HS-27A (cell line): ENCODE data around the gene EFTUD2.

ENCODE experiments used
- DNase-seq: peaks from one replicate; pipeline ENCODE4 v3.0.0-alpha.2; 2012; ENCODE audit warnings: low read depth, missing footprints

Gene EFTUD2

DNA sequence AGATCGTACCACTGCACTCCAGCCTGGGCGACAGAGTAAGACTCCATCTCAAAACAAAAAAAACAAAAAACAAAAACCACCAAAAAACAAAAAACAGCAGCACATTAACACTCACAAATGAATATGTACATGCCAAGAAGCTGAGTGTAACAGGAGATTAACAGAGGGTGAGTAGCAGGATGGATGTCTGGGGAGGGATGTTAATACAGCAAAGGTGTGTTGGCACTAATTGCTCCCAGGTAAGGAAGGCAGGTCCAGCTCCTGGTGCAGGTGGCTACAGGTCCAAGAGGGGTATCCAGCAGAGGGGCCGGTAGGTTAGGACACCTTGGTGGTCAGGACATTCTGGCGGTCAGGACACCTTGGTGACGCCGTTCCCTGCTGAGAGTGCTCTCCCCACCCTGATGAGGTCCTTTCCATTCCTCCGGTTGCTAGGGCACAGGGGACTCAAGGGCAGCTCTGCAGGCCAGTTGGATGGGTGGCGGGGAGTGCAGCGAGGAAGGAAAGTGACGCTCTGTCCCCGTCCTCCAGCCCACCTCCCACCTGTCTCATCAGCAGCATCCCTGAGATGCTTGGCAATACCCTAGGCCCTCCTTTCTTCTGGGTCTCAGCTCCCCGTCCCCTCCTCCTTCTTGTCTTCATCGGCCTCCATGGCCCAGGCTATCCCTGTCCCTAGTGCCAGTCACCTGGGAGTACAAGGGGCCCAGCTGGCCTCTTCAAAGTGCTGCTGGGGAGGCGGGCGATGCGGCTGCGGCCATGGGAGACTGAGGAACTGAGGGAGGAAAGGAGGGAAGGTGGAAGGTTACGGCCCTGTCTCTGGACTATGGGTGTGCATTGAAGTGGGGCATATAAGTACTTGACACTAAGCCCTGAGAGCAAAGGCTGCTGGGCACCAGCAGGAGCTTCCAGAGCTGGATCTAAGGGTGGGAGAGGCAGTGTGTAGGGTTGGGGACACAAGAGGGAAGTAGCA lies 26.8 kb upstream of the EFTUD2 start:
- DNase-seq, result no peak

DNA sequence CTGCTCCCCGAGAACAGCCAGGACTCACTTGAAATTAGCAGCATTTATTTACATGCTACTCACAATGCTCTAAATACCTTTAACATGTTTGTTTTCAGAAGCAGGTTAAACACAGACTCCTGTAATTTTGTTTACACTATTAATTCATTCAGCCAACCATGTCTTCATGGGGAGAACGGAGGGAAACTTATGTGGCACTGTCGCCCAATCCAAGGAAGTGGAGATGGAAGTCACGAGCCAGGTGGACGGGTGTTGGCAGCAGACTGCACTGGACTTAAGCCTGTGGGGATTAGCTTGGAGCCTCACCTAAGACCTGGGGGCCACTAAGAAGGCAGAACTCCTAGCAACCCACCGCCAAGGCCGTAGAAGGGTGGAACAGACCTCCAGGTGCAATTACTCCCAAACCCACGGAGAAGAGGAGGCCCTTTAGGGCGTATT lies 24.9 kb upstream of the EFTUD2 start:
- DNase-seq, result no peak

DNA sequence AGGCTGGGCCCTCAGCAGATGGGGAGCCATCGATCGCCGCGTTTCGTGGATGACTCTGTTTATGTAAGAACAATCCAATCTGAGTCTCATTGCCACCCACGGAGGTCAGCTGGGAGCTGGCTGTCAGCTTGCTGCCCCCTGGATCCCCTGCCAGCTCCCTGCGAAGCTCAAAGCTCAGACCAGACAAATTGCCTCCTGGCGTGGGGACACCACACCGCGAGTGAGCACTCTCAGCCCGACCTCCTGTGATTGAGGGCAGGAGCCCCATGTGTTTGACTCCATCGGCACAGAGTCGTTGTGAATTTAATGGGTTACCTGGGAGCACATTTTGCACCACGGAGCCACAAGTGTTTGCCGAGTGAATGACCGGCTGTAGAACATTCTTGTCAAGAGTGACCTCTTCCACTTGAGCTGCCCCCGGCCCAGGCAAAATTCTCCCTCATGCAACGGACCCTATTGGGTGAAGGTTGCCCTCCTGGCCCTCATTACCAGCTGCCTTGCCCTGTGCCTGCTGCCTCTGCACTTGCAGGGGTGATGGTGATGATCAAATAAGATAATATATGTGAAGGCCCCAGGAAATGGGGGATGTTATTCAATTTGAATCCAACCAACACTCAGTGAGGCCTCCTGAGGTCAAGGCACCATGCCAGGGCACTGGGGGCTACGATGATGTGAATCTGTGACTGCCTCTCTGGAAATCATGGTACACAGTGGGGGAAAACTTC lies 23.7 kb upstream of the EFTUD2 start:
- DNase-seq, result no peak

DNA sequence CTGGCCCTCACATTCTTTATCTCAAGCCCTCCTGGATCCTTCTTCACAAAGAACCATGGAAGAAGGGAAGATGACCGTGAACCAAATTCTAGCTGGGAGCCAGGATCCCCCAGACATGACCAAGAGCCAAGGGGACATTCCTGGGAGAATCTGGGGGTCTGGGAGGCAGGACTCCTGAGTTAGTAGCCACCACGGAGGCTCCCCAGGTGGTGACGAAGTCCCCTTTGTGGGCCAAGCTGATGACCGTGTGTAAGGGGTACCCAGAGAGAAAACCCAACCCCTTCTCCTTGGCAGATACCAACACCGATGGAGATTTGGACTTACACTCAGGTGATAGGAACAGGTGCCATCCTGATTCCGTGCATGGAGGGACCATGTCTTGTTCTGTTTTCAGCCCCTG lies 22.9 kb upstream of the EFTUD2 start:
- DNase-seq, result no peak

DNA sequence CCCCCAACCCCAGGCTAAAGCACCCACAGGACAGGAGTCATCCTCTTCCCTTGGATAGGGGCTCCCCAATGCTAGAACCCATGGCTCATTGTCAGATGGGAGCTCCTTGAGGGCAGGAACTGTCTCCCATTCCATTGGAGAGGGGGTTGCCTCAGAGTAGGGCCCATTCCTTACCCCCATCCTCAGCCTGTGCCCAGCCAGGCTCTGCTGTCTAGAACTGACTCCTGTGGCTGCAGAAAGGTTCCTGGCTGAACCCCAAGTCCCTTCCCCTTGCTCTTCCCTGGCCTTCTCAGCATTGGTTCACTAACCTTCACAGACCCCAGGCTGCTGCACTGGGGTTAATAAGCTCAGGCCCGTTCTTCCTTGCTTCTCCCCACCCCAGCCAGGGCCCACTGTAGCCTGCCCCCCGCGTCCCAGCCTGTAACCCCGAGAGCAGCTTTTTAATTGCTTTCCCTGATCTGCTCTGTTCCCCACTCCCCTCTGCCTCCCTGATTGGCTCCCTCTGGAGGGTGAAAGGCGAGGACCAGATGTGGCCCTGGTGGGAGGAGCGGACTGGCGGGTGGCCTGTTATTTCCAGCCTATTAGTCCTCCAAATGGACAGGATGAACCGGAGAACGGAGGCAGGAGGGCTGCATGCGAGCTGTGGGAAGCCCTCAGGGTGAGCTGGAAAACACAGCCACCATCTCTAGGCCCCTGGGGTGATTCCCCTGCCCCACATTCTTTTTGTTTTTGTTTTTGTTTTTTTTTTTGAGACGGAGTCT lies 22.1 kb upstream of the EFTUD2 start:
- DNase-seq, result no peak

DNA sequence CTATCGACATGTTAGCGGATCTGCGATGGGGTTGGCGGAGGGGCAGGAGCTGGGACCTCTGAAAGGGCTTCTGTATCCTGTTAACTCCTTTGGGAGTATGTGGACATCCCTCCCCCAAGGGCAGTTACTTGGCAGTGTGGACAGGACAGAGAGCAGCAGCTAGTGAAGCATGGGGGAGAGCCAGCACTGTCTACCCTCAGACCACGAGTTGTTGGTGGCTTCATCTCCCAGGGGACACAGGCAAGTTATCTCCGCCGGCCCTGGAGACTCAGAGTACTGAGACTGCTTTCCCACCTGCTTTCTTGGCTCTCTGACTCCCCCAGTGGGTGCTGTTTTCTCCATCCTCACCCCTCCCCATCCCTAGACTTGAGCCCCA lies 21.3 kb upstream of the EFTUD2 start:
- no peak for DNase-seq

DNA sequence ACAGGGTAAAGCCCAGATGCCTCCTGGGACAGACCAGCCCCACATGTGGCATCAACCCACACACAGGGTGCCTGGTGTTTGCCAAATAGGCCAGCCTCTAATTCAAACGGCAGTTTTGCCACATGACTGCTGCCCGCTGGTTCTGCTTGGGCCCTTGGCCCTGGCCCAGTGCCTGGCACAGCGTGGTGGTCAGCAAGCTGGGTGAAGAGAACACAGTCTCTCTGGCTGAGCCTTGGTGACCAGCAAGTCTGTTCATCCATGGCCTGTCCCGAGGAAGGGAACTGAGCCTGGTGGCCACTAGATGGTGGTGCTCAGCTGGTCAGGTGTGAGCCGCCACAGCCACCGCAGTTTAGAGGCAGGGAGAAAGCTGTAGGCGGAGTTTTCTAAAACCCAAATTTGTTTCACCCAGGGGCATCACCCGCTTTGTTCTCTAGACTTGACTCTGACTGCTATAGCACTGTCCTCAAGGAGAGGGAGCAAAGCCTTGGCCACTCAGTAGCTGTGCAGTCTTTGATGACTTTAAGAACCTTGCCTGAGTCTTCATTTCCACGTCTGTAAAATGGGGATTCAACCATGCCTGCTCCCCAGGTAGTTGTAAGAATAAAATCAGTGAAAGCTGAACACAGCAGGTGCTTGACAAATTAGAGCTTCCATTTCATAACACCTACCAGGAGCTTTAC lies 20.8 kb upstream of the EFTUD2 start:
- DNase-seq, result no peak

DNA sequence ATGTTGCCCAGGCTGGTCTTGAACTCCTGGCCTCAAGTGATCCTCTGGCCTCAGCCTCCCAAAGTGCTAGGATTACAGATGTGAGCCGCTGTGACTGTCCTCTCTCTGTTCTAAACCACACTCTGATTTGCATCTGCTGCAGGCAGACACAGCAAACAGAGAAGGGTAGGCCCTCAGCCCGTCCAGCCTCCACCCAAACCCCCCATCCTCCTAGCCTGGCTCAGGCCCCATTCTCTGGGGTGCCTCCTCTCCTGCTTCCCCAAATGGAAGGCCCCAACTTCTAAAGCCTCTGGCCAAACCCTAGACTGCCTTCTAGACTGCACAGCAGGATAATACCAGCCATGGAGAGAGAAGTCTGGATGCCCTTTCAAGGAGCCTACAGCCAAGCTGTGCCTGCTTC lies 20.2 kb upstream of the EFTUD2 start:
- DNase-seq, result no peak

DNA sequence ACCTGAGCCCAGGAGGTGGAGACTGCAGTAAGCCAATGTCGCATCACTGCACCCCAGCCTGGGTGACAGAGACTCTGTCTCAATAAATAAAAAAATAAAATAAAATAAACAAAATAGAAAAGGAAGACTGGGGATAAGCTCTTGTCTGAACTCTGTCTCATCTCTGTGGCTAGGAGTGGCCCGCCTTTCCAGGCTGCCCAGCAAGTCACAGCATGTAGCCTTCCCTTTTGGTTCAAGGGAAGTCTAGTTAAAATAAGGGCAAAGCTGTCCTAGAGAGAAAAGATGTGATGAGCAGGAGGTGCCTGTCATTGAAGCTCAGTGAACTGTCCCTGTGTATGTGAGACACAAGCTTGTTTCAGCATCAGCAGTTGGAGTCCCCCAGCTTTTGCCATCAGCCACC lies 18.8 kb upstream of the EFTUD2 start:
- DNase-seq, result no peak

DNA sequence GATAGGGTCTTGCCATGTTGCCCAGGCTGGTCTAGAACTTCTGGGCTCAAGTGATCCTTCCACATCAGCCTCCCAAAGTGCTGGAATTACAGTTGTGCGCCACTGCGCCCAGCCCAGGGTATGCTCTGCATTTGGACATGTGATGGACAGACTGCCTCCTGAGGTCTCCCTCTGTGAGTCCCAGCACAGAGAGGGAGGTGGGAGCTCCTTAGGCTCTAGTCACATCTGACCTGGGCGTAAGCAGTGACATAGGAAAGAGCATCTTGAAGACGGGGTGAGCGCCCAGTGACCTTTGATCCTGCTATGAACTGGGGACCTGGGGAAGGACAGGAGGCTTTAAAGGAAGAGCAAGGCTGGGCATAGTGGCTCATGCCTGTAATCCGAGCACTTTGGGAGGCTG lies 18.2 kb upstream of the EFTUD2 start:
- DNase-seq, result no peak

DNA sequence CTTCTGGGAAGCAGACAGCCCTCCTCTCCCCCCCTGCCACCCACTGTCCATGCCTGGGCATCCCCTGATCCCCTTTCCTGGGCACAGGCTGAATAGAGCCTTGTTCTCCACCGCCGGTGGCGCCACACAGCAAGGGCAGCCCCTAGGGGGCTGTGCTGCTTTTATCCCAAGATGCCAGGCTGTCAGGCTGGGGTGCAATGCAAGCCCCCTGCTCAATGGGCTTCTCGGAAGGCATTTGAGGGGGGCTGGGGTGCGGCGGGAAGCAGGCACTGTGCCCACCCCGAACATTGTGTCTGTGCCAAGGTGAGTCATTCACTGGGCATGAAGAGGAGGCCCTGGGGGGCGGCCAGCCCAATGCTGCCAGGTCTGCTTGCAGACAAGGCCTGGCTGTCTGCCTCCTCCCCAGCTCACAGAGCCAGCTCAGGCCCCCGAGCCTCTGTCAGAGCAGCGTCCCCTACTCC lies 17.6 kb upstream of the EFTUD2 start:
- no peak for DNase-seq

DNA sequence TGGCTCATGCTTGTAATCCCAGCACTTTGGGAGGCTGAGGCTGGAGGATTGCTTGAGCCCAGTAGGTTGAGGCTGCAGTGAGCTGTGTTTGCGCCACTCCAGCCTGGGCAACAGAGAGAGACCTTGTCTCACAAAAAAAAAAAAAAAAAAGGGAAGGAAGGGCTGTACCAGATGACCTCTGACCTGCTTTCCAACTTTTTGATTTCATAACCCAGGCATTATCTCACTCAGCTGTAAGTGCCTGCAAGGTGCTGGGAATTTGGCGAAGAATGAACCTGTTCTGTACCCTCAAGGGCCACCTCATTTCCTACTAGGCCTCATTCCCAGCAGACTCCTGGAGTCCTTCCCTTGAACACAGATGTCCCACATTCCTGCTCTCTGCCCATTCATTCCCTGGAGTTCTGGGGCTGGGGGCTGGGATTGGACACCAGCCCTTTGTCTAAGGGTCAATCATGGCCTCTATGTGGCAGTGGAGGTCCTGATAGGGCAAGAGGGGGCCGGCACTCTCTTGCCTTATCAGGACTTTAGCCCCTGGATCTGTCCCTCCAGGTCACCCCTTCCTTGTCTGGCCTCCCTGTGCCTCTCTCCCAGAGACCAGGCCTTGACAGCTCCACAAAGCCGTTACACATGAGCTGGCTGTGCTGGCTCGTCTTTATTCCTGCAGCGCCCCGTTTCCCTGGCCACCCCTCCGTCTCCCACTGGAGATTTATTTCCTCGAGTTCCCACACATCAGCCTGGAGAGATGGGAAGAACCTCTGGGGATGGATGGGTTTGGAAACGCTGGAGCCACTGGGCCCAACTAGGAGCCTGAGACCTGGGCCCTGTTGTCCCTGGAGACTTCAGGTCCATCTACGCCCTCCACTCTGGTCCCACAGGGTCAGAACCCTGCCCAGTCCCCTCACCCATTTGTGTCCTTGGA lies 16.9 kb upstream of the EFTUD2 start:
- DNase-seq, result no peak

DNA sequence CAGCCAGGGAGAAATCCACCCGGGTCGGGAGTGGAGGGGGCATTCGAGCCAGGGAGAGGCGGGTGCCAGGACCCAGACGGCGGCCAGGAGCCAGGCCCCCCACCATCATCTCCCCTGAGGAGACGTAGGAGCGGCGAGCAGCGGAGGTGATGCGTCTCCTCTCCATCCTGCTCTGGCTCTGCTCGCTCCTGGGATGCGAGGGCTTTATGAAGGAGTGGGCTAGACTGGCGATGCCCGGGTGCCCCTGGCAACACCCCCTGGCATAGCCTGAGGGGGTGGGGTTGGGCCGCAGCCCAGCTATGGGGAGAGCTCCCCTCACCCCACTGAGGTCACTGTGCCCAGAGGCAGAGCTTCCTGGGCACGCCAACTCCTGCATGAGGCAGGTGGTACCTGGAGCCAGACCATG lies 16.1 kb upstream of the EFTUD2 start, which contains the start of gene GFAP:
TSS of gene GFAP (minus strand) at position 180 of the 406 bp plus-strand sequence. CDS start at position 166, 14 bp downstream.
- no peak for DNase-seq

DNA sequence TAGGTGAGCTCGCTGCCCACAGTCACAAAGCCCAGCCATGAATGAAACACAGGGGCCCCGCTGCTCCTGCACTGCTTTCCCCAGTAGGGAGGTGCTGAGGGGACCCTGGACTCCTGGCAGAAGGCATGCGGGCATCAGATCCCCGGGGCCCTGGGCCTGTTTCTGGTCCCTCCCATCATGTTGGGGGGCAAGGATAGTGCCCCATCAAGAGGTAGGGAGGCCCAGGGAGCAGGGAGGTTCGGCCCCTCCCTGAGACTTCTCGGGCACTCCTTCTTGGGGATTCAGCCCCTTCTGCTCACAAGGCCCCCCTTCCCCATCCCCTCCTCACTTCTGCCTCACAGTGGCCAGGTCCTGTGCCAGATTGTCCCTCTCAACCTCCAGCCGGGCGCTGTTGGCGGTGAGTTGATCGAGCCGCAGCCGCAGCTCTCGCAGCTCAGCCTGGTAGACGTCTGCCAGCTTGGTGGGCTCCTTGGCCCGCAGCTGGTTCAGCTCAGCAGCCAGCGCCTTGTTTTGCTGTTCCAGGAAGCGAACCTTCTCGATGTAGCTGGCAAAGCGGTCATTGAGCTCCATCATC lies 15.5 kb upstream of the EFTUD2 start:
- no peak for DNase-seq

DNA sequence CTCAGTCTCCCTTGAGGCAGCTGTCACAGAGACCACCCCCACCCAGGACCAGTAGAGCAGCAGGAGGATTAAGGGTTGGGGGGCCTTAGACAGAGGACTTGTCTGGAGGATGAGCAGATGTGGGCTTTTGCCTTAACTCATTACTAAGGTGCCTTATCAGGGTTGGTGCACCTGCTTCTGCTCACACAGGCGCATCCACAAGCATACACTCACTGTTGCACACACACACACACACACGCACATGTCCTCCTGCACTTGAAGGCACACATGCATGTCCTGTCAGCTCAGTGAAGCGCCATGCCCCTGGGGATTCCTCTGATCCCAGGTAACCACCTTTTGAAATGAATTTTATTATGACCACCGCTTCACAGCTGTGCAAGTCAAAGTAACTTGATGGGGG lies 14.9 kb upstream of the EFTUD2 start:
- no peak for DNase-seq

DNA sequence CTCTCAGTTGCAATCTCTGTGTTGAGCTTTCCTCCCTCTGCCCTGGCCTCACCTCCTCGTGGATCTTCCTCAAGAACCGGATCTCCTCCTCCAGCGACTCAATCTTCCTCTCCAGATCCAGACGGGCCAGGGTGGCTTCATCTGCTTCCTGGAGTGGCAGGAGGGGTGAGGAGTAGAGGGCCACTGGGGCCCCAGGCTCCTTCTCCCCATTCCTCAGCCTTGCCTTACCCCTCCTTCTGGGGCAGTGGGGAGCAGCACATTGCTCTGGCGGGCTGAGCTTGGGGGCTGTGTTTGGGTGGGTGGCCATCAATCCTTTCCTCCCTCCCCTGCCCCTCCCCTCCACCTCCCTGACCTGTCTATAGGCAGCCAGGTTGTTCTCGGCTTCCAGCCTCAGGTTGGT lies 14.4 kb upstream of the EFTUD2 start:
- no peak for DNase-seq

DNA sequence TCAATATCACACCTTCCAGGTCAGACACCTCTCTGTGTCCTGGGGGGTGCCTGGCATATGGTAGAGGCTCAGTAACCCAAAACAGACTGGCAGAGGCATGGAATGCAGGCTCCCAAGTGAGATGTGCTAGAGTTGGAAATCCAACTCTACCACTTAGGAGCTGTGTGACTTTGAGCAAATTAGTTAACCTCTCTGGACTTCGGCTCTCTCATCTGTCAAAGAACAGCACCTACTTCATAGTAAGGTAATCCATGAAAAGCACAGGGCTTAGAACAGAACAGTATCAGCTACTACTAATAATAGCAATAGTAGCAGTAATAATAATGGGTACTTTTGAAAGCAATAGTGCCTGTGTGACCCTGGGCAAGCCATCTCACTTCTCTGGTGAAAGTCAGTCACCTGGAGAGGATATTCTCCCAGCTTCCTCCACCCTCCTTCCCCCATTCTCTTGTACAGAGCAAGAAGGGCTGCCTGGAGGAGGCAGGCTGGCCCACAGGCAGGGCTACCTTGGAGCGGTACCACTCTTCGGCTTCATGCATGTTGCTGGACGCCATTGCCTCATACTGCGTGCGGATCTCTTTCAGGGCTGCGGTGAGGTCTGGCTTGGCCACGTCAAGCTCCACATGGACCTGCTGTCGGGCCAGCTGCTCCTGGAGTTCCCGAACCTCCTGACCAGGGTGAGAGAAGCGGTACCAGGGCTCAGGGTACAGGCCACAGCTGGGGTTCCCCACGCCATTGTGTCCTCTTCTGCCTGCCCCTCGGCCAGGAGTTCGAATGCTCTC lies 13.7 kb upstream of the EFTUD2 start:
- DNase-seq, result no peak

DNA sequence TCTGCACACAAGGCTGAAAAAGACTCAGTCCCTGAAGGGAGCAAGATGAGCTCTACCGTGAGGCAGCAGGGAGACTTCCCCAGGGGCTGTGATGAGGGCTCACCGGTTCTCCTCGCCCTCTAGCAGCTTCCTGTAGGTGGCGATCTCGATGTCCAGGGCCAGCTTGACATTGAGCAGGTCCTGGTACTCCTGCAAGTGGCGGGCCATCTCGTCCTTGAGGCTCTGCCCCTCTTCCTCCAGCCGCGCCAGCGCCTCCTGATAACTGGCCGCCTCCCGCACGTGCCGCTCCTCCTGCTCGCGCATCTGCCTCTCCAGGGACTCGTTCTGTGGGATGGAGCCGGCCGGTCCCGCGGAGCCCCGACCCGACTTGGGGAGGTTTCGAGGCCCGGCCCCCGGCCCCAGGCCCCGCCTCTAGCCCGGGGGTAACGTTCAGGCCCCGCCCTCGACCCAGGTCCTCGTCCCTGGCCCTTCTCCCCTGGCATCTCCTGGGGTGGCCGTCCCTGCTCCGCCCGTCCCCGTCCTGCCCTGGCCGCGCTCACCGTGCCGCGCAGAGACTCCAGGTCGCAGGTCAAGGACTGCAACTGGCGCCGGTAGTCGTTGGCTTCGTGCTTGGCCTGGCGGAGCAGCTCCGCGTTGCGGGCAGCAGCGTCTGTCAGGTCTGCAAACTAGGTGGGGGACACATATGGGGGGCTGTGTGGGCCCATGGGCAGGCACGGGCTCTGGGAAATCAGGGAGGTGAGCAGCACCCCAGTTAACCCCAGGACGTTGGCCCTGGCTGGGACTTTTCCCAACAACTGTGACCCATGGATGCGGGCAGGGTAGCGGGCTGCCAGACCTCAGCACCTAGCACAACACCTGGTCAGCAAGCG lies 12.1 kb upstream of the EFTUD2 start:
- DNase-seq, result no peak
